HepG2 (cell line): ENCODE results near the gene NELFB. TPM values are rescaled to one million over a fixed set of nuclear protein-coding genes. Genes with fewer than 3 reads are reported as not detected.

Source experiments
- FOXJ3 ChIP-seq: sonication (generic); formaldehyde crosslinking; IDR thresholded peaks from 2 replicates; pipeline ENCODE4 v1.4.0; 2020; ENCODE audit warnings: missing genetic modification reagents, mild to moderate bottlenecking, borderline replicate concordance
- HOXA3 ChIP-seq: sonication (generic); formaldehyde crosslinking; IDR thresholded peaks from 2 replicates; pipeline ENCODE4 v1.5.0; 2020; ENCODE audit warnings: missing genetic modification reagents
- NFYB ChIP-seq: sonication (generic); formaldehyde crosslinking; IDR thresholded peaks from 2 replicates; pipeline ENCODE4 v1.4.0; 2020; ENCODE audit warnings: missing genetic modification reagents
- RBM22 ChIP-seq: fragments of 200-400 bp; formaldehyde crosslinking; optimal IDR thresholded peaks from 2 replicates; pipeline ENCODE3; 2017; ENCODE audit warnings: mild to moderate bottlenecking, low read length, moderate library complexity
- TGIF2 ChIP-seq: IDR thresholded peaks from 2 replicates; pipeline ENCODE4 v1.6.1; 2016; ENCODE audit warnings: control low read depth, missing compliant biosample characterization
- ZFP36L1 ChIP-seq: sonication (generic); formaldehyde crosslinking; IDR thresholded peaks from 2 replicates; pipeline ENCODE4 v1.8.0; 2022; ENCODE audit warnings: mild to moderate bottlenecking, missing genetic modification reagents, moderate library complexity
- ZNF235 ChIP-seq: sonication (generic); formaldehyde crosslinking; IDR thresholded peaks from 2 replicates; pipeline ENCODE4 v1.8.1; 2023; ENCODE audit warnings: mild to moderate bottlenecking, missing genetic modification reagents, borderline replicate concordance
- ZNF724P ChIP-seq: sonication (generic); formaldehyde crosslinking; IDR thresholded peaks from 2 replicates; pipeline ENCODE4 v1.8.0; 2022; ENCODE audit warnings: missing genetic modification reagents, borderline replicate concordance
- ZZZ3 ChIP-seq: sonication (generic); formaldehyde crosslinking; IDR thresholded peaks from 2 replicates; pipeline ENCODE4 v1.4.0; 2020; ENCODE audit warnings: missing genetic modification reagents, mild to moderate bottlenecking, borderline replicate concordance
- polyA plus RNA-seq, 8 experiments: library from polyadenylated mRNA; depleted of rRNA in 3 of 8; stranded (reverse) in 7 of 8; unstranded in 1 of 8; fragments of >200 nt; fragmentation: Illumina TruSeq in 4 of 8; extraction: Trizol in 4 of 8; gene quantifications; 2 replicates each; pipeline versions ENCODE4 v1.2.1 to v1.2.3, GENCODE V29; 2011 to 2016; ENCODE audit warnings: low read depth in 4 of 8, missing spikeins in 1 of 8, mixed read lengths in 1 of 8; ENCODE audit not compliant: insufficient read depth in 1 of 8
- total RNA-seq, 5 experiments: library from RNA; depleted of rRNA; stranded (reverse); fragments of >200 nt; fragmentation: Illumina TruSeq; extraction: Trizol; gene quantifications; 2 replicates each; pipeline ENCODE4 v1.2.3, GENCODE V29; 2016; ENCODE audit warnings: low read depth in 1 of 5
- TF ChIP-seq, protein P1 (sequence below): sonication (generic); formaldehyde crosslinking; IDR thresholded peaks from one replicate; pipeline ENCODE4 v1.5.1; 2020; ENCODE audit warnings: mild to moderate bottlenecking, missing genetic modification reagents; ENCODE audit errors: not compliant biosample characterization
- TF ChIP-seq, protein P2 (sequence below): sonication (generic); formaldehyde crosslinking; IDR thresholded peaks from 2 replicates; pipeline ENCODE4 v1.8.0; 2022; ENCODE audit warnings: mild to moderate bottlenecking, missing genetic modification reagents; ENCODE audit not compliant: insufficient replicate concordance
- TF ChIP-seq, protein P3 (sequence below): sonication (generic); formaldehyde crosslinking; IDR thresholded peaks from 2 replicates; pipeline ENCODE4 v1.8.1; 2023; ENCODE audit warnings: missing genetic modification reagents, inconsistent platforms, borderline replicate concordance
- TF ChIP-seq, protein P4 (sequence below): sonication (generic); formaldehyde crosslinking; IDR thresholded peaks from 2 replicates; pipeline ENCODE4 v1.4.0; 2020; ENCODE audit warnings: missing genetic modification reagents

Gene NELFB
- total and polyA plus RNA-seq, 2 of the 13 experiments (the other 11 are each of a cell fraction or from before 2014, with no cell fraction given): 26.5 to 45.8 TPM

DNA sequence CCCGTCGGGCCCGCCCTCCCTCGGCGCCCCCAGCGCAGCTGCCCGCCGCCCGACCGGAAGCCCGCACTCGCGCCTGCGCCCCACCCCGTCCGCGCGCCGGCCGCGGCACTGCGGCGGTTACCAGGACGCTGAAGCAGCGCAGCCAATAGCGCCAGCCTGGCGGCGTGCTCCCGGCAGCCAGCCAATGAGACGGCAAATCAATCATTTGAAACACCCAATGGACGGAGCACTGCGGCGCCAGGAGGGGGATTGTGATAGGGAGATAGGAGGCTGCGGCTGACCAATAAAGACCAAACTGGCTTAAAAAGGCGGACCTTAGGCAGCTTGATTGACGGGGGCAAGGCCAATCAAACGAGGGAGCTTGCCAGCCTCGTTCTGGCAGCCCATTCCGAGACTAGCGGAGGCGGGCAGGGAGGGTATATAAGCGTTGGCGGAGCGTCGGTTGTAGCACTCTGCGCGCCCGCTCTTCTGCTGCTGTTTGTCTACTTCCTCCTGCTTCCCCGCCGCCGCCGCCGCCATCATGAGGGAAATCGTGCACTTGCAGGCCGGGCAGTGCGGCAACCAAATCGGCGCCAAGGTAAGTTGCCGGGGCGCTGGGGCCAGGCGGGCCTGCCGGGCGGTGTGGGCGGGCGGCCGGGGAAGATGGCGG is 14.2 kb upstream of the NELFB start, which contains the start of gene TUBB4B (continued):
- TF ChIP-seq ZNF235 (CRISPR knock-in tag) (0 out of 2 replicates have a peak, but pooled peaks have one; percentile 59), ZFP36L1 (CRISPR knock-in tag) (no peak), RBM22 (peak; percentile 81), NFYB (peak; percentile 96), ZZZ3 (CRISPR knock-in tag) (no peak), TGIF2 (CRISPR knock-in tag) (peak; percentile 53), ZNF724P (CRISPR knock-in tag) (no peak), FOXJ3 (no peak), HOXA3 (CRISPR knock-in tag) (peak; percentile 65)
- TF ChIP-seq, protein P1, sequence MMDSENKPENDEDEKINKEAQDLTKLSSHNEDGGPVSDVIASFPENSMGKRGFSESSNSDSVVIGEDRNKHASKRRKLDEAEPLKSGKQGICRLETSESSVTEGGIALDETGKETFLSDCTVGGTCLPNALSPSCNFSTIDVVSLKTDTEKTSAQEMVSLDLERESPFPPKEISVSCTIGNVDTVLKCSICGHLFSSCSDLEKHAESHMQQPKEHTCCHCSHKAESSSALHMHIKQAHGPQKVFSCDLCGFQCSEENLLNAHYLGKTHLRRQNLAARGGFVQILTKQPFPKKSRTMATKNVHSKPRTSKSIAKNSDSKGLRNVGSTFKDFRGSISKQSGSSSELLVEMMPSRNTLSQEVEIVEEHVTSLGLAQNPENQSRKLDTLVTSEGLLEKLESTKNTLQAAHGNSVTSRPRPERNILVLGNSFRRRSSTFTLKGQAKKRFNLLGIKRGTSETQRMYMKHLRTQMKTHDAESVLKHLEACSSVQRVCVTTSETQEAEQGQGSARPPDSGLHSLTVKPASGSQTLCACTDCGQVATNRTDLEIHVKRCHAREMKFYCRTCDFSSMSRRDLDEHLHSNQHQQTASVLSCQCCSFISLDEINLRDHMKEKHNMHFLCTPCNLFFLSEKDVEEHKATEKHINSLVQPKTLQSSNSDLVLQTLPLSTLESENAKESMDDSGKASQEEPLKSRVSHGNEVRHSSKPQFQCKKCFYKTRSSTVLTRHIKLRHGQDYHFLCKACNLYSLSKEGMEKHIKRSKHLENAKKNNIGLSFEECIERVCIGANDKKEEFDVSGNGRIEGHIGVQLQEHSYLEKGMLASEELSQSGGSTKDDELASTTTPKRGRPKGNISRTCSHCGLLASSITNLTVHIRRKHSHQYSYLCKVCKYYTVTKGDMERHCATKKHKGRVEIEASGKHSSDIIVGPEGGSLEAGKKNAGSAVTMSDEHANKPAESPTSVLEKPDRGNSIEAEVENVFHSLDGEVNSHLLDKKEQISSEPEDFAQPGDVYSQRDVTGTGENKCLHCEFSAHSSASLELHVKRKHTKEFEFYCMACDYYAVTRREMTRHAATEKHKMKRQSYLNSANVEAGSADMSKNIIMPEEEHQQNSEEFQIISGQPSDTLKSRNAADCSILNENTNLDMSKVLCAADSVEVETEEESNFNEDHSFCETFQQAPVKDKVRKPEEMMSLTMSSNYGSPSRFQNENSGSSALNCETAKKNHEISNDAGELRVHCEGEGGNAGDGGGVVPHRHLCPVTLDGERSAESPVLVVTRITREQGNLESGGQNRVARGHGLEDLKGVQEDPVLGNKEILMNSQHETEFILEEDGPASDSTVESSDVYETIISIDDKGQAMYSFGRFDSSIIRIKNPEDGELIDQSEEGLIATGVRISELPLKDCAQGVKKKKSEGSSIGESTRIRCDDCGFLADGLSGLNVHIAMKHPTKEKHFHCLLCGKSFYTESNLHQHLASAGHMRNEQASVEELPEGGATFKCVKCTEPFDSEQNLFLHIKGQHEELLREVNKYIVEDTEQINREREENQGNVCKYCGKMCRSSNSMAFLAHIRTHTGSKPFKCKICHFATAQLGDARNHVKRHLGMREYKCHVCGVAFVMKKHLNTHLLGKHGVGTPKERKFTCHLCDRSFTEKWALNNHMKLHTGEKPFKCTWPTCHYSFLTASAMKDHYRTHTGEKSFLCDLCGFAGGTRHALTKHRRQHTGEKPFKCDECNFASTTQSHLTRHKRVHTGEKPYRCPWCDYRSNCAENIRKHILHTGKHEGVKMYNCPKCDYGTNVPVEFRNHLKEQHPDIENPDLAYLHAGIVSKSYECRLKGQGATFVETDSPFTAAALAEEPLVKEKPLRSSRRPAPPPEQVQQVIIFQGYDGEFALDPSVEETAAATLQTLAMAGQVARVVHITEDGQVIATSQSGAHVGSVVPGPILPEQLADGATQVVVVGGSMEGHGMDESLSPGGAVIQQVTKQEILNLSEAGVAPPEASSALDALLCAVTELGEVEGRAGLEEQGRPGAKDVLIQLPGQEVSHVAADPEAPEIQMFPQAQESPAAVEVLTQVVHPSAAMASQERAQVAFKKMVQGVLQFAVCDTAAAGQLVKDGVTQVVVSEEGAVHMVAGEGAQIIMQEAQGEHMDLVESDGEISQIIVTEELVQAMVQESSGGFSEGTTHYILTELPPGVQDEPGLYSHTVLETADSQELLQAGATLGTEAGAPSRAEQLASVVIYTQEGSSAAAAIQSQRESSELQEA: no peak
- TF ChIP-seq, protein P2, sequence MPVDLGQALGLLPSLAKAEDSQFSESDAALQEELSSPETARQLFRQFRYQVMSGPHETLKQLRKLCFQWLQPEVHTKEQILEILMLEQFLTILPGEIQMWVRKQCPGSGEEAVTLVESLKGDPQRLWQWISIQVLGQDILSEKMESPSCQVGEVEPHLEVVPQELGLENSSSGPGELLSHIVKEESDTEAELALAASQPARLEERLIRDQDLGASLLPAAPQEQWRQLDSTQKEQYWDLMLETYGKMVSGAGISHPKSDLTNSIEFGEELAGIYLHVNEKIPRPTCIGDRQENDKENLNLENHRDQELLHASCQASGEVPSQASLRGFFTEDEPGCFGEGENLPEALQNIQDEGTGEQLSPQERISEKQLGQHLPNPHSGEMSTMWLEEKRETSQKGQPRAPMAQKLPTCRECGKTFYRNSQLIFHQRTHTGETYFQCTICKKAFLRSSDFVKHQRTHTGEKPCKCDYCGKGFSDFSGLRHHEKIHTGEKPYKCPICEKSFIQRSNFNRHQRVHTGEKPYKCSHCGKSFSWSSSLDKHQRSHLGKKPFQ (CRISPR knock-in tag): peak; percentile 54
- TF ChIP-seq, protein P3, sequence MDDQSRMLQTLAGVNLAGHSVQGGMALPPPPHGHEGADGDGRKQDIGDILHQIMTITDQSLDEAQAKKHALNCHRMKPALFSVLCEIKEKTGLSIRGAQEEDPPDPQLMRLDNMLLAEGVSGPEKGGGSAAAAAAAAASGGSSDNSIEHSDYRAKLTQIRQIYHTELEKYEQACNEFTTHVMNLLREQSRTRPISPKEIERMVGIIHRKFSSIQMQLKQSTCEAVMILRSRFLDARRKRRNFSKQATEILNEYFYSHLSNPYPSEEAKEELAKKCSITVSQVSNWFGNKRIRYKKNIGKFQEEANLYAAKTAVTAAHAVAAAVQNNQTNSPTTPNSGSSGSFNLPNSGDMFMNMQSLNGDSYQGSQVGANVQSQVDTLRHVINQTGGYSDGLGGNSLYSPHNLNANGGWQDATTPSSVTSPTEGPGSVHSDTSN (CRISPR knock-in tag): peak; percentile 93; the same call in 1 of the 2 replicates
- TF ChIP-seq, protein P4, sequence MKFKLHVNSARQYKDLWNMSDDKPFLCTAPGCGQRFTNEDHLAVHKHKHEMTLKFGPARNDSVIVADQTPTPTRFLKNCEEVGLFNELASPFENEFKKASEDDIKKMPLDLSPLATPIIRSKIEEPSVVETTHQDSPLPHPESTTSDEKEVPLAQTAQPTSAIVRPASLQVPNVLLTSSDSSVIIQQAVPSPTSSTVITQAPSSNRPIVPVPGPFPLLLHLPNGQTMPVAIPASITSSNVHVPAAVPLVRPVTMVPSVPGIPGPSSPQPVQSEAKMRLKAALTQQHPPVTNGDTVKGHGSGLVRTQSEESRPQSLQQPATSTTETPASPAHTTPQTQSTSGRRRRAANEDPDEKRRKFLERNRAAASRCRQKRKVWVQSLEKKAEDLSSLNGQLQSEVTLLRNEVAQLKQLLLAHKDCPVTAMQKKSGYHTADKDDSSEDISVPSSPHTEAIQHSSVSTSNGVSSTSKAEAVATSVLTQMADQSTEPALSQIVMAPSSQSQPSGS: 0 out of 2 replicates have a peak, but pooled peaks have one; percentile 67
